Middle frontal gyrus (tissue), 1 donor: ENCODE results near the gene GPR35.
"Not testable (repeated sequence)": the region's sequence is repeated elsewhere in the genome, so short reads cannot be mapped to it uniquely, and the experiment has no call there.

Experiments used
- DNase-seq: peaks from one replicate; pipeline ENCODE4 v3.0.0-alpha.2; 2015; ENCODE audit warnings: low spot score; ENCODE audit errors: extremely low spot score

The GPR35 gene

GRCh38 chr2:240602266-240603050 lies 22.8 kb upstream of the GPR35 start:
- no peak for DNase-seq

DNA sequence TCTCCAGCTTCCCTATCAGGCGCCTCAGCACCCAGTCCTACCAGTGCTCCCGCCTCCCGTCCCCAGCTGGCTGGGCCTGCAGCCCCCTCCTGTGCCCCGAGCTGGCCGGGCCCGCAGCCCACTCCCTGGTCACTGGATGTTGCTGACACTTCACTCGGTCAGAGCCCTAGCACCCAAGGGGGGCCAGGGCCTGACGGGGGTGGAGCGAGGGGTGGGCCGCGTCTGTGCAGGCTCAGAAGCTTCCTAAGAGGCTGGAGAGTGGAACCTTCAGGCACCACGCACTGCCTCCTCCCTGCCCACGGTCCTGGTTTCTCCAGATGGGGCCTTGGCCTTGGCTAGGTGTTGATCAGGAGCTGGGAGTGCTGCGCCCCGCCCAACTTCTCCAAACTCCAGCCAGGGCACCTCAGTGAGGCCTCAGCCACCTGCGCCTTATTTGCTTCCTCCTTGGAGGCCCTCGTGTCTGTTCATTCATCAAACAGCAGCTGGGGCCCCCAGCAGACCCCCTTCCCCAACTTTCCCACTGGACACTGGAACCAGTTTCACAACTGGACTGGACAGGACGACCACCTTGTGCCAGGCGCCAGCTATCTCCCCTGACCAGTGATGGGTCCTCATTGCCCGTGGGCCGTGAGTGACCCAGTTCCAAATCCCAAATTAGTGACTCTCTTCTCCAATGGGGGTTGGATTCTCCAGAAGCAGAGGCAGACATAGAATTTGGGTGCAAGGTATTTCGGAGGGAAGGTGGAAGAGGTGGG lies 22.0 kb upstream of the GPR35 start:
- no peak for DNase-seq

- no peak for DNase-seq
These were observed 21.4 kb upstream of the GPR35 start for GRCh38 chr2:240603846-240604245.

- peak; percentile 60 for DNase-seq
These were observed 20.9 kb upstream of the GPR35 start for GRCh38 chr2:240604291-240604938.

DNA sequence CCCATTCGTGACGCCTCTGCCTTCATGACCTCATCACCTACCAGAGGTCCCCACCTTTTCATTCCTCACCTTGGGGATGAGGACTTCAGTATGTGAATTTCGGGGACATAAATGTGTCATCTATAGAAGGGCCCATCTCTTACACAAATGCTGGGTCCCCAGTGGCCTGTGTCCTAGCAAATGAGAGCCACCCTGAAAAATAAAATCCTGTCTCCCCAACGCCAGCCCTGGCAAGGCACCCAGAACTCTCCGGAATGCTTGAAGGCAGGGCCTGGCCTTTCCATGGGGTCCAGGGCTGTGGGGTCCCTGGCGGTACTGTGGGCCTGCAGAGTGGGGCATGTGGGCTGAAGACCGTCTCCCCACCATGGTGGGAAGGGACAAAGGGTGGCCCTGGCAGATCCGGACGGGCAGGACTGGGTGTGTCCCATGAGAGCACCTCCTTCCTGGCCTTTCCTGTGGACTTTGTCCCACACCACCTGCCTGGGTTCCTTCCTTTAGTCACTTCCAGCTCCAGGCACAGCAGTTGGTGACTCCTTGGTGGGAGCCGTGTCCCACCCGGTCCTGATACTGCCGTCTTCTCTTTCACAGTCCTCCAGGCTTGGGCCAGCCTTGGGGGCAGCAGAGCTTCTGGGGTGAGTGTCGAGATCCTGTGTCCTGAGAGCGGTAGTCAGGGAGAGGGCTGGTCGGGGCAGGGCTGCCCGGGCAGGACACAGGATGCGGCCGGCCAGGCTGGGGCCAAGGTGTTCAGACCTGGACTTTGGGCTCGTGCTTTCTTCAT lies 20.2 kb upstream of the GPR35 start:
- DNase-seq, result no peak

DNA sequence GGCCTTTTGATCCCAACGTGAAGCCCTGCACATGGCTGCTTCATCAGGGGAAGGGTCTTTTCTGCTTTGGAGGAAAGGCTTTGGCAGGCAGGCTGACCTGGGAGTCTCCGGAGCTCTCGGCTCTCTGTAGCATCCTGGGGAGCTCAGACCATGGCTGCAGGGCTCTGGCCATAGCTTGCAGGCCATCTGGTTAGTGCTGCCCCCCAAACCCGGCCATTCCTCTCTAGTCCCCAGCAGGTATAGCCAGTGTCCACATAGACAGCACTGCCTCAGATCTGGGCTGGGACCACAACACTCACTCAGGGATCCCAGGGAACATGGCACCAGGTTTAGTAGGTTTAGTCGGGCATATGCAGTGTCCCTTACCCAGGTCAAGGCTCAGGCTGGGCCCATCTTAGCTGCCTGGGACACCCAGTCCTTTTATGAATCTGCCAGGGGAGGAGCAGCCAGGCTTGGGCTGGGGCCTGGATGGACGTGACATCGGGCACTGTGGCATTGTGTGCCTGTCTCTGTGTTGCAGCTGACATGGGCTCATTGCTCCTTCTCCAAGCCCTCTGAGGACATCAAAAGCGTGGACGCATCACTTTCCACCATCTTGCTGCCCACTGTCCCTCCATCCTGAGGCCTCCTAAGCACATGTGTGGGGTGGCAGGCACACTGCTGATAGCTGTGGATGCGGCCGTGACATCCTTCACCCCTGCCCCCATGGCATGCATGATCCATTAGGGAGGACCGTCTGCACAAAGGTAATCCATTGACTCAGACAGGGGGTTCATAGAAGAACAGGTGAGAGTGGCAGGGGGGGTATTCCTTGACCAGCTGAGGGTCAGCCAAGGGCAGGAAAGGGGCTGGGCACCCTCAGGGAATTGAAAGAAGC lies 19.2 kb upstream of the GPR35 start:
- DNase-seq, result no peak

- DNase-seq, result no peak
These were observed 13.6 kb upstream of the GPR35 start for GRCh38 chr2:240611601-240612210.

DNA sequence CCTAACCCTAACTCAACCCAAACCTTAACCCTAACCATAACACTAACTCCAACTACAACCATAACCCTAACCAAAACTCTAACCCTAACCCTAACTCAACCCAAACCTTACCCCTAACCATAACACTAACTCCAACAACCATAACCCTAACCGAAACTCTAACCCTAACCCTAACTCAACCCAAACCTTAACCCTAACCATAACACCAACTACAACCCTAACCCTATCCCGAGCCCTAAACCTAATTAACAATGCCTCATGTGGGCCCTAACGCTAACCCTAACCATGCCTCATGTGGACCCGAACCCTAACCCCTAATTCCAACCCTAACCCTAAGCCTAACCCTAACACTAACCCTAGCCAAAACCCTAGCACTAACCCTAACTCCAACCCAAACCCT lies 11.5 kb upstream of the GPR35 start:
- no peak for DNase-seq

DNA sequence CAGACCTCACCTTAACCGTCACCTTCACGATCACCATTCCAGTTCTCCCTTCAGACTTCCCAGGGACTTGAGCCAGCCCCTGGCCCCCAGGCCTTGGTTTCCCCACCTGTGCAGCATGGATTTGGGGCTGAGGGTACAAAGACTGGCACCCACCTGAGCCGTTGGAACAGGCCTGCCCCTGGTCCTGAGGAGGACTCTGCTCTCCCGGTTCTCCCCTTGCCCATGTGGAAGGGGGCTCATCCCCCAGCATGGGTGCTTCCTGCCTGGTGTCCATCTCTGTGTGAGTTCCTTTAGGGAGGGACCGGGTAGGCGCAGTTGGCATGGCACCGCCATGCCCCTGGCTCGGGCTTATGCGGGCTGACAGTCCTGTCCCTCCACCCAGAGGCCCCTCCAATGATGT lies 10.9 kb upstream of the GPR35 start:
- no peak for DNase-seq

- DNase-seq, result no peak
These were observed 9.9 kb upstream of the GPR35 start for GRCh38 chr2:240615396-240615795.

- DNase-seq, result no peak
These were observed 9.3 kb upstream of the GPR35 start for GRCh38 chr2:240615820-240616547.

GRCh38 chr2:240616860-240617666 lies 8.2 kb upstream of the GPR35 start:
- not testable (repeated sequence) for DNase-seq

GRCh38 chr2:240618776-240619175 lies 6.5 kb upstream of the GPR35 start:
- DNase-seq, result no peak

DNA sequence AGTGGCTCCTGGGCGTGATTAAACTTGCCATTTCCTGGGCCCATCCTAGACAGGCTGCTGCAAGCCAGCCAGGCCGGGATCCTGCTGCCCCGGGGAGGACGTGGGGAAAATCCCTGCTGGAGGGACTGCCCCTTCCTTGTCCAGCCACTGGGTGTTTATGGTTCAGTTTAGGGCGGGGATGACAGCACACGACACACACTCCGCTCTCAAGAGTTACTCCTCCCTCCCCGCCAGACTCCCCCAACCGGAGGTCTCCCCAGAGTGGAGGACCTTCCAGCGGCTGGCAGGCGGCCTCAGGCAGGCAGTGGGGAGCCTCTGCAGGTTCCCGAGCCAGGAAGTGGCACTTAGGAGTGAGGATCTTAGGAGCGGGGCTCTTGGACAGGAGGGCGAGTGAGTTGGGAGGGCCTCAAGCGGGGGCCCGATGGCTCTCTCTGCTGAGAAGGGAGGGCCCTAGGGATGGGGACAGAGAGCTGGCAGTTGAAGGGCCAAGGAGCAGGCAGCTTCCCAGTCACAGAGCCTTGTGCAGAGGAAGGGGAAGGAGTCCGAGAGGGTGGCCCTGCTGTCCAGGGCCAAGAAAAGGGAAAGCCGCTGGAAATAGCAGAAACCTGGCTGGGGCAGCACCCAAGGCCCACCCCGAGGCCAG lies 5.7 kb upstream of the GPR35 start:
- DNase-seq, result no peak

DNA sequence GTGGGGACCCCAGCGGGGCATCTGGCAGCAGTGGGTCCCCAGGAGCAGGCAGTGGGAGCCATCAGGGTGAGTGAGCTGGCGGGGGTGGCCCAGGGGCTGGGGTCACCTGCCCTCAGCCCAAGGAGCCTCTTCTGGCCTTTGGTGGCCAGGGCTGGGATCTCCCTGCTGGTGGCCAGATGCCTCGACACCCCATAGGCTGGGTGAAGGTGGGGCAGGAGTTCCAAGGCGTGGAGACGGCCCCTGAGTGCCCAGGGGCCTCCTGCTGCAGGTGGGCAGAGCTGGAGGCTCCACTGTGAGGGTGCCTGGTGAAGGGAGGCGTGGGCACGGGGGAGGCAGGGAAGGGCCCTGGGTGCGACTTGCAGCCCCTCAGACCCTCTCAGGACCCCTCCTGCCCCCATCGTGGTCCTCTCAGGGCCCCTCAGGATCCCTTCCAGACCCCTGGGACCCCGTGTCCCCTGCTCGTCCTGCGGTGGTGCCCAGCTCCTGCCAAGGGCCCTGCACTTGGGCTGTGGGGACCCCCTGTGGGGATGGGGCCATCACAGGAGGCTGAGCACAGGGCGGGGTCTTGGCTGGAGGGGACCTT lies 5.0 kb upstream of the GPR35 start:
- DNase-seq, result no peak

DNA sequence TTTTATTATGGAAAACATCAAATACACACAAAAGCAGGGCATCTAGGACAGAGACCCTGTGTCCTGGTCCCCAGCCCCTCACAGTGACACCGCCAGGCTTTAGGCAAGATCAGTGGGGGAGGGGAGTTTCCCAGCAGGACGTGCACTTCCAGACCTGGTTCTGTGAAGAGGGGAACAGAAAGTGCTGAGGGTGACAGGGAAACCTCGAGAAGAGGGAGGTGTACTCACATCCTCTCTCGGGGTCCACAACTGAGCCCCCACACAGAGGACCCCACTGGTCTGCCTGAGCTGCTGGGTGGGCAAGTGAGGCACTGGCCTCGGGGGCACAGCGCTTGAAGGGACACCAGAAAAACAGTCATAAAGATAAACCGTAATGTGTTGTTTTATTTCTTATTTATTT lies 4.4 kb upstream of the GPR35 start:
- DNase-seq, result no peak

DNA sequence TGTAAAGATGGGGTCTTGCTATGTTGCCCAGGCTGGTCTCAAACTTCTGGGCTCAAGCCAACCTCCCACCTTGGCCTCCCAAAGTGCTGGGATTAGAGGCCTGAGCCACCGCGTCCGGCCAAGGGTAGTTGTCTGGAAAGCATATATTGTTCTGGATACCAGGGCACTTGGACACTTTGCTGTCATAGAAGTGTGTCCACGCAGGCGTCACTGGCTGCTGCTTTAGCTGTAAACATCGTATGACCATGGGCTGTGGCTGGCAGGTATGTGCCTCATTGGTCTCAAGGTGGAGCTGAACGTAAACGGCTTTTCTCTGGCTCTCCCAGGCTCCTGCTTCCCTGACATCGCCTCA lies 3.2 kb upstream of the GPR35 start:
- no peak for DNase-seq
